Fibroblast of skin of scalp (primary cell): ENCODE data around the gene FERD3L. TPM values are rescaled to one million over a fixed set of nuclear protein-coding genes. Genes with fewer than 3 reads are reported as not detected.
"Not testable (repeated sequence)": the region's sequence is repeated elsewhere in the genome, so short reads cannot be mapped to it uniquely, and the experiment has no call there.

ENCODE experiments used
- DNase-seq: peaks from one replicate; pipeline ENCODE4 v3.0.0-alpha.2; 2013
- polyA plus RNA-seq, 2 experiments: library from polyadenylated mRNA; unstranded; fragments of 120-200 nt; gene quantifications; one replicate each; pipeline ENCODE4 v1.2.1, GENCODE V29; 2013; ENCODE audit not compliant: insufficient read length in 2 of 2

Gene FERD3L, protein sequence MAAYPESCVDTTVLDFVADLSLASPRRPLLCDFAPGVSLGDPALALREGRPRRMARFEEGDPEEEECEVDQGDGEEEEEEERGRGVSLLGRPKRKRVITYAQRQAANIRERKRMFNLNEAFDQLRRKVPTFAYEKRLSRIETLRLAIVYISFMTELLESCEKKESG
- polyA plus RNA-seq (2013, experiment 1 of 2; ENCODE audit: insufficient read length), result not detected
- not detected for polyA plus RNA-seq (2013, experiment 2 of 2; ENCODE audit: insufficient read length)

DNA sequence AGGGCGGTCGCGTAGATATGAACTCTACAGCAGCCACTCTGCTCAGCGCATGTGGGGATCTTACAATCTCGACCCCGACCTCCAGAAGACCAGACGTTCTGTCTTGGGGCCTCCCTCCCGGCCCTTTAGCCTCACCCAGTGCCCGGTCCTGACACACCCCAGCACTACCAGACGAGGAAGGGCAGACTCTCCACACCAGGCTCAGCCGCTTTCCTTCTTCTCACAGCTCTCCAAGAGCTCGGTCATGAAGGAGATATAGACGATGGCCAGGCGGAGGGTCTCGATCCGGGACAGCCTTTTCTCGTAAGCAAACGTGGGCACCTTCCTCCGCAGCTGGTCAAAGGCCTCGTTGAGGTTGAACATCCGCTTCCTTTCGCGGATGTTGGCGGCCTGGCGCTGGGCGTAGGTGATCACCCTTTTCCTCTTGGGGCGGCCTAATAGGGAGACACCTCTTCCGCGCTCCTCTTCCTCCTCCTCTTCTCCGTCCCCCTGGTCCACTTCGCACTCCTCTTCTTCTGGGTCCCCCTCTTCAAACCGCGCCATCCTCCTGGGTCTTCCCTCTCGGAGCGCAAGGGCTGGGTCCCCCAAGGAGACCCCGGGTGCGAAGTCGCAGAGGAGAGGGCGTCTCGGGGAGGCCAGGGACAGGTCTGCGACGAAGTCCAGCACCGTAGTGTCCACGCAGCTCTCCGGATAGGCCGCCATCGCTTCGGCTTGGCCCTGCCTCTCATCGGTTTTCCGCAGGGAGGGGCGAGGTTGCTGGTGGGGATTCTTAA, at the start of gene FERD3L:
Gene FERD3L, minus strand, starts transcription at position 761 of the 773 bp plus-strand sequence. Its CDS starts 59 bp downstream, at position 702.
- DNase-seq, result no peak

DNA sequence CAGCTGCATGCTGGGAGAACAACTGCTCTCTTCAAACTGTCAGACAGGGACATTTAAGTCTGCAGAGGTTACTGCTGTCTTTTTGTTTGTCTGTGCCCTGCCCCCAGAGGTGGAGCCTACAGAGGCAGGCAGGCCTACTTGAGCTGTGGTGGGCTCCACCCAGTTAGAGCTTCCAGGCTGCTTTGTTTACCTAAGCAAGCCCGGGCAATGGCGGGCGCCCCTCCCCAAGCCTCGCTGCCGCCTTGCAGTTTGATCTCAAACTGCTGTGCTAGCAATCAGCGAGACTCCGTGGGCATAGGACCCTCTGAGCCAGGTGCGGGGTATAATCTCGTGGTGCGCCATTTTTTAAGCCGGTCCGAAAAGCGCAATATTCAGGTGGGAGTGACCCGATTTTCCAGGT, 49.2 kb upstream of the FERD3L start:
- not testable (repeated sequence) for DNase-seq

DNA sequence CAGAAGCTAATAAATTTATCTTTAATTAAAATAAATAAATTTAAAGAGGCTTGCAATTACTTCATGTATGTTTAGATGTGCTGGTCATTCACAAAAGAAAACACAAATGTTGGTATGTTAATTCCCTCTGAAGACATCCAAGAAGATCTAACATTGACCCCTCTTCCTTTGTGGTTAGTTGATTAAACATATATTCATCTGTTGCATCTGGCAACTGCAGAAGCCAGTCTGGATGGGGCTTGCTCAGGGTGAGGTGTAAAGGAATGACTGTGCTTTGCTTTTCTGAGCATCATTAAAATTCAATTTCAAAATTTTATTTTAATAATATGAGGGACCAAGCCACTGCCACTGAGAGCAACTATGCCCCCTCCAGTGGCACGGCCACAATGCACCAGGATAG, 36.4 kb upstream of the FERD3L start:
- DNase-seq, result no peak

DNA sequence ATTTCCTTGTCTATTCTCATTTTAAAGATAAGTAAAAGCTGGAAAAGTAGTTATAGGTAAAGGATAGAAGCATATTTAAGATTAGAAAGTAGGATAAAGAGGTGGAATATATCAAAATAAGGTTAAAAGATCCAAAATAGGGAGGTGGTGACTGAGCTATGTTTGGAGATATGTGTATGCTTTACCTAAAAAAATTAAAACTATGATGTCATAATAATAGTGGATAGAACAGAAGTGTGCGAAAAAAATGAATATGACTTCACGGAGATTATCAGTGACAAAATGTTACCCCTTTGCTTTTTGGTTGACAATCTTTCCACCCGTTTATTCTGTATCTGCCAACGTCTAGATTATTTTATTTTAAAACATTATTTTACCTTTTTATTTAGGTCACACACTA, 33.4 kb upstream of the FERD3L start:
- DNase-seq, result no peak

DNA sequence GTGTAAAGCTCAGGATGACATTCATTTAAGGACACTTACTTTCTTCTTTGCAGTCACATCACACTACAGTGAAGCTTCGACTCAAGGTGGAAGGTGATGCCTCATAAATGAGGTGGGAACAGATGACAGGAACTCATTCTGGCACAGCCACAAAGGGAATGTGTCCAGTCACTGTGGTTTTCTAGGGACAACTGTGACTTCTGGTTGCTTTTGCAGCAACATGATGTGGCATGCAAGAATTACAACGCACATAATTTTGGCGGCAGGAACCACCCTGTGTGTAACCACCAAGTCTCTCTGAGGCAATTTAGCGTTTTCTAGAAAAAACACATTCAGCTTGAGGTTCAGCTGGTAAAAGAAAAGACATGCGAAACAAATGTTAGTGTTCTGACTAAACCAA, 32.0 kb upstream of the FERD3L start:
- peak; percentile 40 for DNase-seq

DNA sequence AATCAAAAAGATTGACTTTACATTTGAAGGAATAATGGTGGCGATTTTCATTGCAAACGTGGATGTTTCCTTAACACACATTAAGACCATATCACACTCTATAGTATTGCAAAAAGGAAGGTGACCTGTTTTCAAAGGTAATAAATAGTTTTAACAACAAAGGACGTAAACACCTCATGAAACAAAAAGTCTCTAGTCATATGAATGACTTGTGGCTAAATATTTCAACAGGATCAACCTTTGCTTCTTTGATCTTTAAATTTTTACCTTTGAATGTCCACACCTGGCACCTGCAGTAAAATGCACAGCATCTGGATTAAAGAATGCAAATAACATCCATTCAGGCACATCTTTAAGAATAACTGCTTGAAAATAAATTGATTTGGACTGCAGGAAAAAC, 30.0 kb upstream of the FERD3L start:
- DNase-seq, result no peak

DNA sequence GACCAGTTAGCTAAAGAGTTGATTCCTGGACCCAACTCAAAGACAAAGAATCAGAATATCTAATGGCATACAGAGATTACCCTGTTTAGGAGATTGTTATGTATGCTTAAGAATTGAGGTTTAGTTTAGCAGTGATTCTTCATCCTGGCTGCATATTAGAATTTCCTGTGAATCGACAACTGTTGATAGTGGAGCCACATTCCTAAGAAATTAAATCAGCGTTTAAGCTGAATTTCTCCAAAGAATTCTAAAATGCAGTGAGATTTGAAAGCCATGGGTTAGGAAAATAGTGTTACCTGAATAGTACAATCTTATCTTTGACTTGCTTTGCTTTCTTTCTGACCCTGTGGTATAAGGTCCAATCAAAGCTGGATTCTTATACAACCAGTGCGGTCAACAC, 16.4 kb upstream of the FERD3L start:
- DNase-seq, result no peak

DNA sequence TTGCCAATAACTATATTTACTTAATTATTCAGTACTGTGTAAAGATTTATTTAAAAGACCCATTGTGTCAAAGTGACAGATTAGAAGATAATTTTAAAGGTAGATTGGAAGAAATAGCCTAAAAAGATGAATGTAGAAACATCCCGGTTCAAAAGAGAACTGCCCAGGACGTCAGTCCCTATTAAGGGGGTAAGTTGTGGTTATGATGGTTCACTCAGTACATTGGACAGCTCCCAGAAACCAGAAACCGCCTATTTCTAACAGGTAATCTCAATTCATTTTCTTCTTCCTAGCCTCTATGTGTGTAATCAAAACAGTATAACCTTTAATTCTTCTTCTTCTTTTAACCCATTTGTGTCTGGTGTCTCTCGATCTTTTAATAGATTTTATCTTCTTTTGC, 1.5 kb upstream of the FERD3L start:
- peak; percentile 41 for DNase-seq

DNA sequence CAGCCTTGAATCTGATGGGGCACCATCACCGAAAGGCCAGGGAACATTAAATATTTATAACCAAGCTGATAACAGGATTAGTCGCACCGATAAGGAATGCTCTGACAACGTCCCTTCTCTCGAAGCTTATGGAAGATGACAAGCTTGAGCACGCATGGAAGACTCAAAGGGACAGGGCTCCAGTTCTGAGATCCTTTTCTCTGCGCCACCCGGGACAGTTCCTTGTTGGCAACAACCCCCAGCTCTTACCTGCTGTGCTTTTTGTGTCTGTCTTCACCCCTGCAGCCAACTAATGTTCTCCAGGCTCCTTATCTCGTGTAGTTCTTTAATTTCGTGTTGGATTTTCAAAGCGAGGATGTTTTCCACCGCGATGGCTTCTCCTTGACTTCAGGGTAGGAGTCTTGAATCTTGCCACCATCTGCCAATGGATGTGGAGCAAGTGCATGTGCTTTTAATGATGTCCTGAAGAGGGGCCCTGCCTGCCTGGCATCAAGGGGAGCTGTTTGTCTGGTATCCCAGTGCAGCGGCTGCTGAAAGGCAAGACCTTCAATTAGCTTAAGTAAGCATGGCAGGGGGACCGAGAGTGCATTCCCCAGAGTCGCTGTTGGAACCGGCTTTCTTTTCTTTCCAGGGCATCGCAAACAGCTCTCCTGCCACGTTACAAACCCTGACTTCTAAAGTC, 354 bp upstream of the FERD3L start:
- DNase-seq, result no peak

DNA sequence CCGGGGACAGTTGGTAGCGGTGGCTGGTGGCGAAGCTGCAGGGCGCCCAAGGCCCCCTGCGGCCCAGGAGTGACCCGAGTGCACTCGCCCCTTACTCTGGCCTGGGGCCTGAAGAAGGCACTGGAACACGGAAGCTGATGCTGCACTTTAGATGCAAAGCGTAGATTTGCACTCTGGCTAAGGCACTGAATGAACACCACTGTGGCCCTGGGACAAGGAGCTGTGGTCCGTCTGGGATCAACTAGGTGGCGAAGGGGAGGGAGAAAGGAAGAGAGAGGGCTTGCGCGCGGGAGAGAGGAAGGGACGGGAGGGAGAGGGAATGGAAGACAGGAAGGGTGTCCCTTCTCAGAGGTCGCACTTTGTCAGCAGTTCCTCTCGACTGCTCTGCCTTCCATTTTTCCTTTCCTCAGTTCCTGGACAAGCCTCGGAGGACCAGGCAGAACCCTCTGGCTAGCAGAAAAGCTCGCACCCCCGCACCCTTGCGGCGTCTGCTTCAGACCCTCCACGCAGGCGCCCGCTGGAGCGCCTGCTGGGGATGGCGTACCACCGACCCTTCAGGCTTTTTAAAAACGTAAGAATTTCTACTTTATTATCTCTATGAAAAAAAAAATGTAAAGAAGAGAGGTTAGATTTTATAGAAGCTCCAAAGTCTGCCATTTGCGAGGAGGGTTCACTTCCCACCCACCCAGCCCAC, 1.2 kb downstream of the FERD3L start:
- no peak for DNase-seq

DNA sequence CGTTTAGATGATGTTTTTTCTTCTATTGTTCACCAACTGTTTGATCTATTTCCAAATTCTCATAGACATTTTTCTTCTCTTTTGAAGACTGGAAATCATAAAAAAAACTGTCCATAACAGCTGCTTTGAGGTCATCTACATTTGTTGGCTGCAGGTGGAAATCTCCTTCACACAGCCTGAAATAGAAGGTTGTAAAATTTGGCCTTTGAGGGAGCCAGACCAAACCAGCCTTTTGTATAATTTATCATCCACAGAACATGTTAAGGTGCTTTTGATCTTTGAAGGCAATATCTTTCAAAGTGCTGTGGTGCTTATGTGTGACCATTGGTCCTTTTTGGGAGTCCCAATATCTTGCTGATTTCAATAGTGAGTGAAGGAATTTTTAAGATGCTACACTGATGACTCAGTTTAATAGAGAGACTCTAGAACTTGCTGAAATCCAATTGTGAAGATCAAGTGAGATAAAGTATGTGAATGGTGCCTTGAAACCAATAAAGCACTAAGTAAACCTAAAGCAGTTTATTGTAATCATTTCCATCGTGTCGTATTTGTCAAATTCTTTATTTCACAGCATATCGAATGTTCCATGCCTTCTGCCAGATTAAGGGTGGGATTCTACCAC, 5.4 kb downstream of the FERD3L start:
- DNase-seq, result no peak

DNA sequence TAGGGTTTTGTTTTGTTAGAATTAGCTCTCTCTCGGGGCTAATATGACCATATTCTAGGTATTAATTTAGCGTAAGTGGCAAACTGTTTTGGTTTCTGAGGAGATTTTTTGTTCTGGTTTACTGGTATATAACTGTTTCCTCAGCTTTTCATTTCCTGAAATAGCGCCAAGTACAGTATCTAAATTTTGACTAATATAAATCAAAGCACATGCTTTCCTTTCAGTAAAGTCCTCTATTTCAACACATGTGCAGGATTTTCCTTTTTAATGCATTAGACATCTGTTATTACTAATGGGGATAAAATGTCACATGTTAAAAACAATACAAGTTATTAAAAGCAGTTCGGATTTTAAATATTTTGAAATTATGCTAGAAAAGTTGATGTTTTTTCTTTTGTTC, 11.3 kb downstream of the FERD3L start:
- DNase-seq, result peak; percentile 61

DNA sequence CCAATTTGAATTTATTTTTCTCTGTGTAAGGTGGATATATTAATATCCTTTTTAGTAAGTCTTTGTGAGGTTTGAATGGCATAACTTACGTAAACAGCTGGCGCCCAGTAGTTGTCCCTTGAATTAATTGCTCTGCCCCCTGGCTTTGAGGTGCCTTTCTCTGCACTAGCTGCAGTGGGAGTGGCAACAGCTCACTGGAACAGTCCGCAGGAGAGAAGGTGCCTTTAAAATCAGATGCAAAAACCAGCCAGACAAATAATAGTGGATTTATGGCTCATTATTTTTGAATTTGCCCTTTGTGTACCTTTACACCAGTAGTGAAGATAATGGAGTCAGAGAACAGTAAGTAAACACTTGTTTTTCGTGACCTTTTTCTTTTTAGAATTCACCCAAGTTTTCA, 11.8 kb downstream of the FERD3L start:
- no peak for DNase-seq

DNA sequence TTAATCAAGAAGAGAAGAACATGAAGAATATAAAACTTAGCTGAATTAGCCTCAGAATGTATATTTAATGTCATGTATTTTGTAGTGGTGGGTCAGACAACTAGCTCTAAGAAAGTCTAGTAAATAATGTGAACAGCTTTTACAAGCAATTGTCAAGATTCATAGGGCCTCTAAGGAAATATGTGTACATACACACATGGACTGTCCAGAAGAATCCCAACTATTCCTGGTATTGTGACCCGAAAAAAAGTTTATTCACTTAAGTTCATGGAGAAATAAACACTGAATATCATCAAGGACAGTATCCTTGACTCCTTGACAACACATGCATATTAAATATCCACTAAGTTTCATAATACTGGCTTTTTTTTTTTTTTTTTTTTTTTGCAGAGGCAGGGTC, 16.4 kb downstream of the FERD3L start:
- DNase-seq, result peak; percentile 49

DNA sequence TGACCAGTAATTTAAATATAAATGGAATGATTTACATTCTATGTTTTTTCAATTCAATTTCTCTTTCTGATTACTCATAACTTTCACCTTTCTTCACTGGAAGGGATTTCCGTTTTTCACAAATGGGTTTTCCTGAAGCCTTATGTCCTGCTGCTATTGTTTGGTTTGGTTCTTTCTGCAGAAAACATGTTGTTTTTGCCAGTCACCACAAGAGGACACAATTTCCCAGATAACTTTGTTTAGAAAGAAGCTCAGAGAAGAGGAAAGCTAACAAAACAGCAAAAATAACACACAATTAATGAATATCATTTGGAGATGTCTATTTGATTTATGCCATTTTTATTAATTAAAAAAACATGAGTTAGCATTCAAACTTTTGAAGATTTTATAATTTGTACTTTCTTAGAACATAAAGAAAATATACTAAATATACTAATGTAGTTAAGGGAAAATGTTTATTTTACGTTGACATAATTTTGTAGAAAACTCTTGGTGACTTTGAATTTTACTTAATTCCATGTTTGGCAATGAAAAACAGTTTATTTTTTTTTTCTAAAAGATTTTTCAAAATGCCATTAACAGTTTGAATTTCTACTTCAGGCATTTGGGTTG, 23.1 kb downstream of the FERD3L start:
- peak; percentile 69 for DNase-seq

DNA sequence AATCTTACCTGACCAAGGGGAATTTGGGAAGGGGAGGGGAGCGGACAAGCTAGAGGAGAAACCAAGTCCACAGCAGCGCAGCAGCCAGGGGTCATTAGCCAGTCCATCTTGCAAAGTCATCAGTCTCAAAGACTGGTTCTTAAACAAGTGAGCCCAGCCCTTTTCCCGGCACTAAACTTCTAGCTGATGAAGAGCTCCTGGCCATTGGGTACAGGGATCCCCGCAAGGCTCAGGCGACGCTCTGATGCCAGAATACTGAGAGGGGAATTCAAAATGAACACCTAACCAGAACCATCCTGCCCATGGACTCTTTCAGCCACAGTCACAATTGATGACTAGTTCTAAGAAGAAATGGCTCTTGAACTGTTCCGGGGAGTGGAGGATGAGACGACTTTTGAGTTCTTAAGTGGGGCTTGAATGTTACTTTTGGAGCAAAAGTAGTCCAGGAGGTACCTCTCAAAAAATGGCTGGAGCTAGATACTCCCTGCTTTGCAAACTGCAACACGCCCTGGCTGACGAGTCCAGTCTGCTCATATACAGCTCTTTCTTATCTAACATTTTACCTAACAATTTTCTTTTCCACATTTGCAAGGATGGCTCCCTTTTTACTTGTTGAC, 25.2 kb downstream of the FERD3L start:
- DNase-seq, result no peak

DNA sequence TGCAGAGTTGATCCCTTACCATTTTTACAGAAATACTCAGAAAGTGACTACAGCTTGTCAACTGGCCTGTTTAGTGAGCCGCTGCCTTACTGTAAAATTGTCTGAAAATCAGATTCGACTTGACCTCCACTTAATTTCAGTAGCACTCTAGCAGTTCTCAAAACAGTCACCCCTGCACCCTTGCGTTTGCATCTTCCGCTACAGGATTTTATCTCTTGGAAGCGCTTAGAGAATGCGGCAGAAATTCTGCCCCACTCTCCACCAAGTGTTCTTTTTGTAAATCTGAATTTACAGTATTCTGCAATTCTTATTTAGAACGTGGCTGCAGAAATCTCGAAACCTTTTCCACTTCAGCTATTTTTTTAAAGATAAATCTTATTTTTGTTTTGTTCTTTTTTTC, 25.8 kb downstream of the FERD3L start:
- DNase-seq, result no peak

DNA sequence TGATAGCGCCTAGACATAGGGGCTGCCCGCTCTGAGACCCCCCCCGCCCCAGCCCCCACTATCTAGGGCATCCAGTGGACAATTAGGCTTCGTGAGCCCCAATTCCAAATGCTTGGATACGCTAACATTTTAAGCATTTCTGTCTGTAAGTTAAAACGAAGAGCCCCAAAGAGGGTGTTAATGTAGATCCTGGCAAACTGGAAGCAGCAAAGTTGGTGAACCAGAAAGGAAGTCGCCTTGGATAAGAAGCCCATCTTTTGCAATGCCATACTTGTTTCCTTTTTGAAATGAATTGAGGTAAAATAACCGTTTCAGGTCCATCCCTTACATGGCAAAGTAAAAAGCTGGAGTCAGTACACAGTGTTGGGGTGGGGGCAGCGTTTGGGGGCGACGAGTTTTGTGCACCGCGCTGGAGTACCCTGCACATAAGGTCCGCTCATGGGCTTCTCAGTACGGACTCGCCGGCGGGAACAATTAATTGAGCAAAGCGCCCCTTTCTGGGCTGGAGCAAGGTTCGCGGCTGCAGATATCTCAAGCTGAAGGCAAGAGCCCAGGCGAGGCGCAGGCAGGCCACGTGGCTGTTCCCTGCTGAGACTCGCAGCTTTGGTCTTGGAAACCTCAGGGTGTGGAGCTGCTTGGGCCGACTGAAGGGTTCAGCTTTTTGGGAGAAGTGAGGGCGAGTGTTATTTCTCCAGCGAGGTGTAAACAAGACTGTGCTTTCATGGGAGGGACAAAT, 26.4 kb downstream of the FERD3L start:
- peak; percentile 71 for DNase-seq

DNA sequence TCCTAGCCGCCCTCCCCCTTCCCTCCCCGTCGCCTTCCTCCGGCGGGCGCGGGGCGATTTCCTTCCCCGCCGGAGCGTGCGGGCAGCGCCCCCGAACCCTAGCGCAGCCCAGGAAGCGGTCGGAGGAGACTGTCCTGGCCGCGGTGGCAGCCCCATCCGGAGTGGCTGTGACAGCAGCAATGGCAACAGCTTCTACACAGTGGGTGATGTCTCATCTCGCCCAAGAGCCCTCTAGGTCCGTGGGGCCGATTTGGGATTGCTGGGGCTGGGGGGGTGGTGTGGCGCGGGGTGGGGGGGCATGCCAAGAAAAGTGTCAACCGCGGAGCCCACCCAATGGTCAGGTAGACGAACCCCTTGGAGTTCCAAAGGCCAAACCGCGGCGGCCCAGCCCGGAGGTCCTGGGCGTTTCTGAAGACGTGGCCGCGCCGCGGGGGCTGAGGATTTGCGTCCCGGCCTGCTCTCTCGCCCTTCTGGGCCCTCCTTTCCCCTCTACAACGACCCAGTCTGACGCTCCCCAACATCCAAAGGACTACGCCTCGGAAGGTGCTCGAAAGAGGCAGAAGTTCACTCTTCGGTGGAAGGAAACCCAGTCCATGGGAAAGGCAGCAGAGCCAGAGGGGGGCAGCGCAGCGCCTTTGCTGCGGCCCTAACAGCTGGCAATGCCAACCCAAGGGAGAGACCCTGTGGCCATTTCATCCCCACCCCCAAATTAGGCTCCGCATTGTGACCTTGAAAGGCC, 27.2 kb downstream of the FERD3L start:
- peak; percentile 63 for DNase-seq
